HCT116 (cell line): ENCODE data around the gene MEGF6. TPM values are rescaled to one million over a fixed set of nuclear protein-coding genes. Genes with fewer than 3 reads are reported as not detected.

Source experiments
- ATAC-seq: fragments of 200-7000 bp; cut with Tn5 transposase; 2 replicates; pipeline ENCODE4 v1.9.1; 2020; ENCODE audit warnings: mild to moderate bottlenecking, moderate library complexity
- BruUV-seq: library from RNA; stranded (reverse); fragments of 400-500 nt; replicated peaks from 2 replicates; lab custom pipeline; 2021; lab: Mats Ljungman, UMichigan
- CTCF ChIA-PET: fragments of 300-600 bp; sonication (Branson Sonifier 250); formaldehyde crosslinking; loops from one replicate; lab custom pipeline; 2021; ENCODE audit warnings: antibody characterized with exemption; lab: Charles Lee
- POLR2A ChIA-PET: fragments of 300-600, 350-600 bp; sonication (Branson Sonifier 250); formaldehyde crosslinking; loops from one replicate; lab custom pipeline; 2021; ENCODE audit warnings: antibody characterized with exemption; lab: Charles Lee
- RAD21 ChIA-PET, 2 experiments: fragments of 300-600 bp; sonication (Branson Sonifier 250); formaldehyde crosslinking; loops; one replicate each; lab custom pipeline; 2023; ENCODE audit warnings: low total read pairs in 2 of 2; ENCODE audit not compliant: uncharacterized antibody in 2 of 2, unreplicated experiment in 2 of 2, low non-redundant PET in 1 of 2; lab: Charles Lee
- DNase-seq: peaks from one replicate; pipeline ENCODE4 v3.0.0-alpha.2; 2010; ENCODE audit warnings: low read depth, low spot score
- H2AFZ ChIP-seq: fragments of 200-600 bp; shearing (Covaris generic), sonication (generic); 2 replicates; pipeline ENCODE4 v1.6.1; 2017; ENCODE audit warnings: low read depth, mixed run types, mixed read lengths, antibody characterized with exemption, low read length; ENCODE audit not compliant: poor library complexity, severe bottlenecking
- H3K27ac ChIP-seq: 2 replicates; pipeline ENCODE4 v1.5.1; 2012; ENCODE audit warnings: low read depth, low read length
- H3K27me3 ChIP-seq: fragments of 200-600 bp; sonication (generic); 2 replicates; pipeline ENCODE4 v1.6.1; 2016; ENCODE audit warnings: mixed run types, low read length, mixed read lengths; ENCODE audit not compliant: insufficient read depth
- H3K36me3 ChIP-seq, 2 experiments: fragments of 200-500 bp in 1 of 2; fragments of 200-600 bp in 1 of 2; sonication (Bioruptor generic) in 1 of 2; sonication (generic) in 1 of 2; 2 replicates each; pipeline versions ENCODE4 v1.5.1 to v1.6.1; 2014 to 2016; ENCODE audit warnings: low read length in 2 of 2, inconsistent platforms in 1 of 2, mixed read lengths in 1 of 2, mixed run types in 1 of 2; ENCODE audit not compliant: insufficient read depth in 2 of 2, control insufficient read depth in 1 of 2
- H3K4me1 ChIP-seq, 2 experiments: fragments of 200-600 bp in 1 of 2; sonication (generic) in 1 of 2; 2 replicates each; pipeline versions ENCODE4 v1.5.1 to v1.6.1; 2012 to 2017; ENCODE audit warnings: low read length in 2 of 2, inconsistent platforms in 1 of 2, mild to moderate bottlenecking in 1 of 2, mixed read lengths in 1 of 2, mixed run types in 1 of 2, moderate library complexity in 1 of 2; ENCODE audit not compliant: insufficient read depth in 2 of 2, control insufficient read depth in 1 of 2
- H3K4me2 ChIP-seq: fragments of 200-600 bp; sonication (generic); 2 replicates; pipeline ENCODE4 v1.6.1; 2017; ENCODE audit warnings: mixed run types, low read length, mixed read lengths
- H3K4me3 ChIP-seq, 2 experiments: fragments of 200-600 bp in 1 of 2; sonication (generic) in 1 of 2; replicated peaks in 1 of 2; 2 replicates each; pipeline ENCODE4 v1.5.1; 2011 to 2016; ENCODE audit warnings: low read length in 2 of 2, control low read depth in 1 of 2, low read depth in 1 of 2, mild to moderate bottlenecking in 1 of 2, mixed read lengths in 1 of 2, mixed run types in 1 of 2
- H3K79me2 ChIP-seq: fragments of 200-600 bp; sonication (generic); 2 replicates; pipeline ENCODE4 v1.6.1; 2017; ENCODE audit warnings: mild to moderate bottlenecking, mixed run types, low read length, moderate library complexity, mixed read lengths; ENCODE audit not compliant: insufficient read depth
- H3K9ac ChIP-seq: fragments of 200-600 bp; sonication (generic); 2 replicates; pipeline ENCODE4 v1.6.1; 2016; ENCODE audit warnings: low read length, mixed read lengths
- H3K9me2 ChIP-seq: fragments of 200-600 bp; sonication (generic), shearing (Covaris generic); 2 replicates; pipeline ENCODE4 v1.6.1; 2017; ENCODE audit warnings: mixed run types, mild to moderate bottlenecking, moderate library complexity; ENCODE audit not compliant: insufficient read depth
- H3K9me3 ChIP-seq, 2 experiments: fragments of 200-500 bp in 1 of 2; fragments of 200-600 bp in 1 of 2; sonication (Bioruptor generic) in 1 of 2; sonication (generic) in 1 of 2; 2 replicates each; pipeline ENCODE4 v1.6.1; 2014 to 2017; ENCODE audit warnings: low read length in 2 of 2, mixed read lengths in 2 of 2, inconsistent platforms in 1 of 2, low read depth in 1 of 2, mild to moderate bottlenecking in 1 of 2, mixed run types in 1 of 2, moderate library complexity in 1 of 2; ENCODE audit not compliant: control insufficient read depth in 1 of 2, insufficient read depth in 1 of 2
- H4K20me1 ChIP-seq: fragments of 200-600 bp; sonication (generic), shearing (Covaris generic); 2 replicates; pipeline ENCODE4 v1.6.1; 2017; ENCODE audit warnings: mixed run types, mild to moderate bottlenecking, moderate library complexity; ENCODE audit not compliant: insufficient read depth
- CTCF ChIP-seq, 3 experiments: fragments of 200-600 bp in 1 of 3; sonication (generic) in 1 of 3; IDR thresholded peaks in 2 of 3; conservative IDR thresholded peaks in 1 of 3; 2 replicates each; pipeline ENCODE4 v1.5.1; 2012 to 2017; ENCODE audit warnings: low read depth in 2 of 3, low read length in 2 of 3, antibody characterized with exemption in 1 of 3, borderline replicate concordance in 1 of 3, control low read depth in 1 of 3, mild to moderate bottlenecking in 1 of 3, mixed read lengths in 1 of 3, mixed run types in 1 of 3, moderate library complexity in 1 of 3; ENCODE audit not compliant: insufficient read depth in 1 of 3
- FOSL1 ChIP-seq: IDR thresholded peaks from 2 replicates; pipeline ENCODE4 v1.6.1; 2012; ENCODE audit warnings: low read depth
- JUND ChIP-seq: IDR thresholded peaks from 2 replicates; pipeline ENCODE4 v1.6.1; 2012
- POLR2AphosphoS5 ChIP-seq: IDR thresholded peaks from 2 replicates; pipeline ENCODE4 v1.6.1; 2011; ENCODE audit warnings: mild to moderate bottlenecking, low read depth, low read length, moderate library complexity
- RAD21 ChIP-seq: IDR thresholded peaks from 2 replicates; pipeline ENCODE4 v1.6.1; 2012; ENCODE audit warnings: low read depth, mild to moderate bottlenecking
- TCF7L2 ChIP-seq: IDR thresholded peaks from 2 replicates; pipeline ENCODE4 v1.7.0; 2011; ENCODE audit warnings: borderline replicate concordance, inconsistent platforms; ENCODE audit not compliant: insufficient read depth, insufficient read length; ENCODE audit errors: extremely low read depth
- ZFX ChIP-seq: fragments of 450-650 bp; IDR thresholded peaks from 2 replicates; pipeline ENCODE4 v1.6.1; 2017
- intact Hi-C: fragments of 100-400 bp; cut with micrococcal nuclease; formaldehyde crosslinking; loops from 2 replicates; pipeline ENCODE4 v1.10.0; 2022
- total RNA-seq: library from RNA; stranded (reverse); gene quantifications from one replicate; pipeline ENCODE4 v1.2.1, GENCODE V29; 2021; ENCODE audit not compliant: unreplicated experiment

MEGF6 gene
- total RNA-seq, 1 experiment from 2014 or later: 47.6 TPM

- no peaks in the 10 kb centered on the region for H3K27me3 ChIP-seq
- TF ChIP-seq POLR2AphosphoS5 (peak; percentile 28; the same call in 1 of the 2 replicates), RAD21 (peak; percentile 94), ZFX (no peak), TCF7L2 (no peak), CTCF (IDR thresholded peaks at IDR 0.05 in 2 of 3, conservative IDR thresholded peaks at IDR 0.05 in 1 of 3; ENCODE audit: borderline replicate concordance in 1 of 3, insufficient read depth in 1 of 3, low read depth in 2 of 3, low read length in 2 of 3) (peak; percentile 86 to 97 (median 93)), FOSL1 (no peak), JUND (no peak)
- no TSS peak for BruUV-seq
- ChIA-PET CTCF (interaction anchor here (0.7 to 1.5 kb wide), 9 partner anchors 9 to 130 kb away, joined by 3 to 30 read pairs (median 5); no protein-coding TSS in a partner anchor), POLR2A (no interaction called here), RAD21 (interaction anchor here (0.6 to 1.4 kb wide), 6 partner anchors 22 to 130 kb away, joined by 3 to 8 read pairs (median 4); no protein-coding TSS in a partner anchor)
- no peaks in the 10 kb centered on the region for H3K9me2 ChIP-seq
- peak overlapping the region; percentile 22; the same call in 1 of the 2 replicates for H3K27ac ChIP-seq
- H3K9me3 ChIP-seq: peaks cover 0 to 9% of the 10 kb centered on the region in 2 experiments; a peak in 1 of 4 replicates
- no peak overlapping the region for H3K4me3 ChIP-seq
- H3K36me3 ChIP-seq: no peaks in the 10 kb centered on the region
- no peaks in the 10 kb centered on the region for H3K79me2 ChIP-seq
- H3K9ac ChIP-seq: no peak overlapping the region
- H2AFZ ChIP-seq: no peak overlapping the region
- peak; percentile 19 for DNase-seq
- H3K4me2 ChIP-seq: peak overlapping the region; percentile 56
- ATAC-seq: peak; percentile 86
- peaks cover 0 to 26% of the 10 kb centered on the region in 2 experiments; a peak in 1 of 4 replicates for H3K4me1 ChIP-seq
- intact Hi-C loops: loop anchor here (1.0 kb wide), 3 partner anchors 124 to 233 kb away; no protein-coding TSS in a partner anchor
- no peaks in the 10 kb centered on the region for H4K20me1 ChIP-seq
Measured at GRCh38 chr1:3491291-3492246, 119.7 kb downstream of the MEGF6 start.
